Neural cell (in vitro differentiated cells): Measurements from ENCODE around the gene EBF3.

Source experiments
- CTCF ChIP-seq: fragments of 450-650 bp; IDR thresholded peaks from 2 replicates; pipeline ENCODE4 v1.5.1; 2014; ENCODE audit warnings: antibody characterized with exemption, mild to moderate bottlenecking, moderate library complexity; ENCODE audit not compliant: poor library complexity, severe bottlenecking
- EP300 ChIP-seq: fragments of 450-650 bp; conservative IDR thresholded peaks from 2 replicates; pipeline ENCODE4 v1.6.1; 2014; ENCODE audit warnings: antibody characterized with exemption, mild to moderate bottlenecking, moderate library complexity; ENCODE audit not compliant: poor library complexity, severe bottlenecking
- EZH2 ChIP-seq: fragments of 200-600, 300-800 bp; shearing (Covaris generic), sonication (generic); IDR thresholded peaks from 2 replicates; pipeline ENCODE4 v1.6.1; 2014; ENCODE audit warnings: antibody characterized with exemption, low read length, borderline replicate concordance, mild to moderate bottlenecking; ENCODE audit not compliant: insufficient read depth, poor library complexity, severe bottlenecking
- MXI1 ChIP-seq: fragments of 450-650 bp; conservative IDR thresholded peaks from 2 replicates; pipeline ENCODE4 v1.6.1; 2014; ENCODE audit warnings: antibody characterized with exemption, mild to moderate bottlenecking; ENCODE audit not compliant: poor library complexity, severe bottlenecking
- POLR2AphosphoS5 ChIP-seq: IDR thresholded peaks from 2 replicates; pipeline ENCODE4 v1.6.1; 2012
- RAD21 ChIP-seq: fragments of 450-650 bp; conservative IDR thresholded peaks from 2 replicates; pipeline ENCODE4 v1.6.1; 2014; ENCODE audit warnings: antibody characterized with exemption, mild to moderate bottlenecking, moderate library complexity
- REST ChIP-seq: IDR thresholded peaks from 2 replicates; pipeline ENCODE4 v1.6.1; 2012; ENCODE audit warnings: borderline replicate concordance
- SMC3 ChIP-seq: fragments of 450-650 bp; conservative IDR thresholded peaks from 2 replicates; pipeline ENCODE4 v1.6.1; 2014; ENCODE audit warnings: antibody characterized with exemption, mild to moderate bottlenecking, moderate library complexity; ENCODE audit not compliant: poor library complexity
- TAF1 ChIP-seq: IDR thresholded peaks from 2 replicates; pipeline ENCODE4 v1.6.1; 2012; ENCODE audit warnings: low read depth

DNA sequence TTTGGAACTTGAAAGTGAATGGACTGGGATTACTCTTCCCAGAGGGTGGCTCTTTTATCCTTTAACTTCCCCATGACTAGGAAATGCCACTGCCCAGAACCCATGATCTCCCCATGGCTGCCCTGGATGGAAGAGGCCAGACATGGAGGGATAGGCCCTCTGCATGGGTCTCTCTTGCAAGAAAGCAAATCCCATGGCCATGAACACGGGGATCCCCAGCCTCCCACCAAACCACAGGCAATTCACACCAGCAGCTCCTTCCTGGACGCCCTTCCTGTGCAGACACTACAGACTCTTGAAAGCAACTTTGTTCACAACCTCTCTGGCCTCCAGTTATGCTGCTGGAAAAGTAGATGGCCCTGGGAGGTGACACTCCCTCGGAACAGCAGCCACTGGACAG, 55.0 kb downstream of the EBF3 start:
- TF ChIP-seq REST (no peak), POLR2AphosphoS5 (no peak), CTCF (no peak), RAD21 (no peak), EP300 (no peak), EZH2 (no peak), TAF1 (no peak), MXI1 (no peak), SMC3 (no peak)
